ENCODE data around the gene IRX4. TPM values are rescaled to one million over a fixed set of nuclear protein-coding genes. Genes with fewer than 3 reads are reported as not detected.
A peak's percentile ranks its signal among the peaks of the same experiment; 100 is the strongest.

The IRX4 gene
- polyA plus RNA-seq, 1 experiment, result not detected

DNA sequence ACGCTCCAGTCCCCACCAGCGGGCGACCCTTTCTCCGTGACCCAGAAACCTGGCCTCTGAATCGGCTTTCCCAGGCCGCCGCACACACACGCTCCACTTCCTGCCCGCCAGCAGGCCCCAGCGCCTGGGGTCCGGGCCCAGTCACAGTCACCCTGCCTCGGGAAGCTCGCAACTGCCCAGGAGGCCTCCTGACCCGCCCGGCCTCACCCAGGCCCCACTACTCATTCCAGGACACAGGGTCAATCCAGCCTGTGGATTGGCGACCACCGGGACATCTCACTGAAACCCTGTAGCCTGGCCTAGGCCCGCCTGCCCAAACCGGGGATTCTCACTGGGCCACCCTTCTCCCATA lies 2.7 kb upstream of the IRX4 start:
- Histone ChIP-seq H3K27me3 (ENCODE audit: control insufficient read depth, insufficient read depth, low read length) (peaks cover 79% of the 10 kb centered on the region), H3K4me3 (ENCODE audit: low read depth, low read length) (no peak overlapping the region), H3K9me3 (ENCODE audit: control insufficient read depth, insufficient read depth, low read length) (peaks cover 9% of the 10 kb centered on the region; the same call in 1 of the 2 replicates), H3K27ac (ENCODE audit: low read depth, low read length) (no peak overlapping the region)
- CTCF ChIA-PET, result no interaction called here
- TF ChIP-seq, protein P1, sequence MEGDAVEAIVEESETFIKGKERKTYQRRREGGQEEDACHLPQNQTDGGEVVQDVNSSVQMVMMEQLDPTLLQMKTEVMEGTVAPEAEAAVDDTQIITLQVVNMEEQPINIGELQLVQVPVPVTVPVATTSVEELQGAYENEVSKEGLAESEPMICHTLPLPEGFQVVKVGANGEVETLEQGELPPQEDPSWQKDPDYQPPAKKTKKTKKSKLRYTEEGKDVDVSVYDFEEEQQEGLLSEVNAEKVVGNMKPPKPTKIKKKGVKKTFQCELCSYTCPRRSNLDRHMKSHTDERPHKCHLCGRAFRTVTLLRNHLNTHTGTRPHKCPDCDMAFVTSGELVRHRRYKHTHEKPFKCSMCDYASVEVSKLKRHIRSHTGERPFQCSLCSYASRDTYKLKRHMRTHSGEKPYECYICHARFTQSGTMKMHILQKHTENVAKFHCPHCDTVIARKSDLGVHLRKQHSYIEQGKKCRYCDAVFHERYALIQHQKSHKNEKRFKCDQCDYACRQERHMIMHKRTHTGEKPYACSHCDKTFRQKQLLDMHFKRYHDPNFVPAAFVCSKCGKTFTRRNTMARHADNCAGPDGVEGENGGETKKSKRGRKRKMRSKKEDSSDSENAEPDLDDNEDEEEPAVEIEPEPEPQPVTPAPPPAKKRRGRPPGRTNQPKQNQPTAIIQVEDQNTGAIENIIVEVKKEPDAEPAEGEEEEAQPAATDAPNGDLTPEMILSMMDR (IDR thresholded peaks at IDR 0.05; ENCODE audit: low read depth, low read length), result no peak
- POLR2A ChIA-PET, result no interaction called here
- no peak for DNase-seq (ENCODE audit: low read depth, low spot score)

DNA sequence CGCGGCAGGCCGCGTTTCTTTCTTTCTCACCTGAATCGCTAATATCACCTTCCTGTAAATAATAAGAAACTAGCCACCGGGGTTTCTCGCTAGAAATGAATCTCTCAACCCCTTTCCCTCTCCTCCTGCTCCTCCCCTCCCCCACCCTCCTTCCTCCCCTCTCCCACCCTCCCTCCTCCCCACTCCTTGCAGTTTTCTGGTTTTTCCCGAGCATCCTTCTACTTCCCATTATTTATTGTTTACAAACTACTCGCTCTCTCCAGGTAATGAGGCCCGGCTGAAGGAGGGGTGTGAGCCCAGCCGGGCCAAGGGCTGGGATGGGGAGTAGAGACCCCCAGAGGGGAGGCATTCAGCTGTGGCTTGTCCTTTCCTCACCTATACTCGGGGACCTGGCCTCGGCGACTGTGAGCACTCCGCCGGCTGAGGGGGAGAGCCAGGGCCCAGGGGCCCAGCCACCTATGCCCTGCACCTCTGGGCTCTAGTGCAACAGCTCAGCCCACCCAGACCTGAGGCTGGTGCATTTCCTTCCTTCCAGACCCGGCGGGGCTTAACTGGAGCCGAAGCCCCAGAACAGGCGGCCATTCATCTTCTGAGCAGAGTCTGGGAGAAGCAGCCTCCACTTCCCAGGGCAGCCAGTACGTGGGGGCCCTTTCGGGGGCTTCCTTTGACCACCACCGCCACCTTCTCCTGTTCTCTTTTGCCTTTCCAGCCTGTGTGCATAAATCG lies 2.1 kb upstream of the IRX4 start:
- peaks cover 80% of the 10 kb centered on the region for H3K27me3 ChIP-seq (ENCODE audit: control insufficient read depth, insufficient read depth, low read length)
- no peak for DNase-seq (ENCODE audit: low read depth, low spot score)
- TF ChIP-seq, protein P1 (IDR thresholded peaks at IDR 0.05; ENCODE audit: low read depth, low read length), result no peak
- no peak overlapping the region for H3K4me3 ChIP-seq (ENCODE audit: low read depth, low read length)
- no peak overlapping the region for H3K27ac ChIP-seq (ENCODE audit: low read depth, low read length)
- ChIA-PET CTCF (no interaction called here), POLR2A (no interaction called here)
- H3K9me3 ChIP-seq (ENCODE audit: control insufficient read depth, insufficient read depth, low read length), result peaks cover 9% of the 10 kb centered on the region; the same call in 1 of the 2 replicates

DNA sequence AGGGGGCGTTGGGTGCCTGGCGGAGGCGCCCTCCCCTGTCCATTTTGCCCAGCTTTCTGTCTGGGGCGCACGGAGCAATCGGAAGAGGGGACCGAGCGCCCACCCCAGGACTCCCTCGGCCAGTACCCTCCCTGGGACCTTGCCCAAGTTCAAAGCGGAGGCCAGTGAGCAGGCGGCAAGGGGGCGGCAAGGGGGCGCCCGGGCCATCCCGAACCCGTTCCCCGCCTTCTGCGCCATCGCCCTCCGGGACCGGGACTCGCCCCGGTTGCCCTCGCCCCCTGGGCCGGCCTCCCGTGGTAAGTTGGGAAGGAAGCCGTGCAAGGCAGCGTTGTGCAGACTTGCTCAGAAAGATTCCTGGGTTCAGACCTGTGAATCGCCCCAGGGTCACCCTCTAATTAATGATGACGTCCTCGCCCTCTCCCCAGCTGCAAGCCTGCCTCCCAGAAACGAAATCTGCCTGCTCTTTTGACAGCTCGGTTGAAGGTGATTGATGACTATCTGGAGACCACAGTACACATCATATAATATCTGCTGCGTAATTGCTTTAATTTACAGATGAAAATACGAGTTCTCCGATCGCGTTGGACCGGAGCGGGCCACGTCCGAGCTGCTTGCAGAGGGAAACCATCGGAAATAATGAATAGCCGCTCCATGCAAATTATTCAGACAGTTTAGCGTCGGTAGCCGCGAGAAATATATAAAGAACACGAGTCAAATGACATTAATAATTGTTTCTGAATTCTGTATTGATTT lies 1.4 kb upstream of the IRX4 start:
- Histone ChIP-seq H3K27me3 (ENCODE audit: control insufficient read depth, insufficient read depth, low read length) (peaks cover 82% of the 10 kb centered on the region), H3K9me3 (ENCODE audit: control insufficient read depth, insufficient read depth, low read length) (peaks cover 16% of the 10 kb centered on the region; the same call in 1 of the 2 replicates), H3K27ac (ENCODE audit: low read depth, low read length) (no peak overlapping the region), H3K4me3 (ENCODE audit: low read depth, low read length) (no peak overlapping the region)
- POLR2A ChIA-PET, result no interaction called here
- no peak for DNase-seq (ENCODE audit: low read depth, low spot score)
- CTCF ChIA-PET, result interaction anchor here (0.6 to 0.7 kb wide), 2 partner anchors 36 to 119 kb away, joined by 5 to 6 read pairs; no protein-coding TSS in a partner anchor
- TF ChIP-seq, protein P1 (IDR thresholded peaks at IDR 0.05; ENCODE audit: low read depth, low read length), result no peak

DNA sequence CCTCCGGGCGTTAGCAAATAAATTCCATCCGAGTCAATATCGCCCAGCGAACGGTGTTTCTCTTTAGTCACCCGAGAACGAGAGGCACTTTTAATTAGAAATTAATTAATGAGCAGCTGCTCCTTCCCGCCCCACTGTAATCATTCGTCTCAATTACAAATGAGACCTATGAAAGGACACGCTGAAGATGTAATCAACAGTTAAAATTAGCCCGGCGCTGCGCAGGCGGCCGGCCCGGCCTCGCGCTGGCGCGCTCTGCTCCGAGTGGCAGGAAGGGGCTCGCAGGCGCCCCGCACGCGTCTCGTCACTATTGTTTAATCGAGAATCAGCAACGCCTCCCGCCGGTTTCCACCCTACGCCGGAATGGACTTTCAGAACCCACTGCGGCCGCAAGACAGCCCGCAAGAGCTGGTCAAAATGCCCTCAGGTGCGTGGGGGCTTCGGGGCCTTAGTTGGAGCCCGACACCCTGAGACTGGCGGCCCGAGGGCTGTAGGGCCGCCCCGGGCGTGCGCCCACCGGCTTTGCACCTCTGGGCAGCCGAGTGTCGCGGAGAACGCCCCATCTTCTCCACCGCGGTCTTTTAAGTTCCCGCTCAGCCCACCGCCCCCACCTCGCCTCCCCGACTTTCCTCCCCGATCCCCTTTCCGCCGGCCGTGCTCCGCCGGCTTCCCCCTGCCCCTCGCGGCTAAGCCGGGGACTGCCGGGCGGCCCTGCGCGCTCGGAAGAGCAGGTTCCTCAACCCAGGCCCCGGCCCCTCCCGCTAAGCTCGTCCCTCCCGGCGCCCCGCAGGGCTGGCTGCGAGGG lies 597 bp upstream of the IRX4 start:
- Histone ChIP-seq H3K27me3 (ENCODE audit: control insufficient read depth, insufficient read depth, low read length) (peaks cover 74% of the 10 kb centered on the region), H3K4me3 (ENCODE audit: low read depth, low read length) (no peak overlapping the region), H3K9me3 (ENCODE audit: control insufficient read depth, insufficient read depth, low read length) (peaks cover 16% of the 10 kb centered on the region; the same call in 1 of the 2 replicates), H3K27ac (ENCODE audit: low read depth, low read length) (no peak overlapping the region)
- POLR2A ChIA-PET, result no interaction called here
- no peak for DNase-seq (ENCODE audit: low read depth, low spot score)
- CTCF ChIA-PET, result interaction anchor here (0.6 to 0.7 kb wide), 2 partner anchors 35 to 118 kb away, joined by 5 to 6 read pairs; no protein-coding TSS in a partner anchor
- TF ChIP-seq, protein P1 (IDR thresholded peaks at IDR 0.05; ENCODE audit: low read depth, low read length), result 0 out of 2 replicates have a peak, but pooled peaks have one; percentile 5
